A172 (cell line): ENCODE measurements around the gene GSE1. TPM values are rescaled to one million over a fixed set of nuclear protein-coding genes. Genes with fewer than 3 reads are reported as not detected.

ENCODE experiments used
- DNase-seq: peaks from one replicate; pipeline ENCODE4 v3.0.0-alpha.2; 2015; ENCODE audit warnings: low spot score
- total RNA-seq: library from RNA; depleted of rRNA; stranded (reverse); fragments of >200 nt; shearing (Covaris generic); gene quantifications from 2 replicates; pipeline ENCODE4 v1.2.3, GENCODE V29; 2014

The GSE1 gene
- total RNA-seq, 1 experiment from 2014 or later: 13.4 TPM

DNA sequence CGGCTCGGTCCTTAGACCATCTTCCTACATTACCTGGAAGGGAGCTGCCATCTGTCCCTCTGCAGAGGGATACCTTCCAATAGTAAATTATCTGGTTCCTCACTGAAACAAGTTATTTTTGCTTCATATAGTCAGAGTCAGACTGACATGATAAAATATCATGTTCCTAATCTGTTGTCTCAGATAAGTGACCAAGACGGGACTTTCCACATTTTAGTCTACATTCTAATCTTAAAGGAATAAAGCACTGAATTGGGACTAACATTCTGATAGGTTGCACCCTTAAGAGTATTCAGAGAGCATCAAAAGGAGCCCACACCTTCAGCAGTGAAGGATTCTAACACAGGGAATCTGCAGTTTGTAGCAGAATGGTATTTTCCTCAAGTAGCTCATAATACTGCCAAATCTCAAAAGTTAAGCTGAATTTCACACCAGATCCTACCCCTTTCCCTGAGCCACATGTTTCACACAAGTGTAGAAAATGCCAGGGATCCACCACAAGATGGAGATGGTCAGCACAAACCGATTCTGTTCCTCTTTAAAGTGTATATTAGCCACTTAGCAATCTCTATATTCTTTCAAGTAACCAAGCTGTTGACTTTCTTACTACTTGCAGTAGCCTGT lies 62.2 kb downstream of the GSE1 start:
- DNase-seq: peak; percentile 47

DNA sequence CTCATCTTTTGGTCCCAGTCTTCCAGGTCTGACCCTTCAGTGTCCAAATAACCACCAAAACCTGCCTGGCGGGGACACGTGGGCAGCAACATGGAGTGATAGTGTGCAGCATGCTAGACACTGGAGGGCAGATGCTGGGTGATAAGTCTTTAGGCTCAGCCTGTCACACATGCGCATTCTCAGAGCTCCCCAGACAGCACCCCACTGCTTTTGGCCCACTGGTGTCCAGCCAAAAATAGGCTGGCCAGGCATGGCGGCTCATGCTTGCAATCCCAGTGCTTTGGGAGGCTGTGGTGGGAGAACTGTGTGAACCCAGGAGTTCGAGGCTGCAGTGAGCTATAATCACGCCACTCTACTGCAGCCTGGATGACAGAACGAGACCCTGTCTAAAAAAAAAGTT lies 63.3 kb downstream of the GSE1 start:
- DNase-seq: no peak

DNA sequence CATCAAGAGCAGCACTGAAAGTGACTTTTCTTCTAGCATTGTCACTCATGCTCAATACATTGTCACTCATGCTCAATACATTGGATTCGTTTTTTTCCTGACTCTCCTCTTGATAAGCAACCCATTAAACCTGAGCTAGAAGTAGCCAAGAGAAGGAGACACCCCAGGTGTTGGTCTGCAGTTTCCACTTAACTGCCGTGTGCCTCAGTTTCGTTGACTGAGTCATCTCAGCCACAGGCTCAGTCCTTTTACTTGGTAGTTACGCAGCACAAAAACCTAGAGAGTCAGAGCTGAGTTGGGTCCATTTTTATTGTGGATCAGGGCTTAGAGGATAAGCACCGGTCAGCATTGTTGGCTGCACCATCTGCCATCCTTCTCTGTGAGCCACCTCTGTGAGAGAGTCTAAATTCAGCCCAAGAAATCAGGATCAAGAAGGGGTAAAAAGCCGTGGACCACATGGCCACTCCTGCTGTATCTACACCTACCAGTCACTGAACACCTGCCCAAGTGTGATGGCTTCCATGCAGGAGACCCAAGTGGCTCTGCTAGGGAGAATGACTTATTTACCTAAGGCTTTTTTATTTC lies 64.4 kb downstream of the GSE1 start:
- no peak for DNase-seq

DNA sequence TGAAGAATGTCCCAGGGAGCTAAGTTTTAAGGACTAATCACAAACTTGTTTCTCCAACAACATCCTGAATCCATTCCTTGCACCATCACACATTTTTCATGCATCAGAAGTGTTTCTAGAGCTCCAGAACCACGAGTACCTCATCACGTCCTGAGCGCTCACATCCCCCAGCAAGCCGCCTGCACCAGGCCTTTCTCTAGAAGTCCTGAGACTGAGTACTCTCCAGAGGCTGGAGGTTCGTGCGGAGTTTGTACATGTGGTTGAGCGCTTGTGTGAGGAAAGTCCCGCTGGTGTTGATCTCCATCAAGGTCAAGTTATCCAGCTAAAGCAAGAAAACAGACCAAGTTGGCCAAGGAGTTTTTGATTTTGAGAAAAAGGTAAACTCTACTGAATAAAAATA lies 64.9 kb downstream of the GSE1 start:
- DNase-seq: no peak

DNA sequence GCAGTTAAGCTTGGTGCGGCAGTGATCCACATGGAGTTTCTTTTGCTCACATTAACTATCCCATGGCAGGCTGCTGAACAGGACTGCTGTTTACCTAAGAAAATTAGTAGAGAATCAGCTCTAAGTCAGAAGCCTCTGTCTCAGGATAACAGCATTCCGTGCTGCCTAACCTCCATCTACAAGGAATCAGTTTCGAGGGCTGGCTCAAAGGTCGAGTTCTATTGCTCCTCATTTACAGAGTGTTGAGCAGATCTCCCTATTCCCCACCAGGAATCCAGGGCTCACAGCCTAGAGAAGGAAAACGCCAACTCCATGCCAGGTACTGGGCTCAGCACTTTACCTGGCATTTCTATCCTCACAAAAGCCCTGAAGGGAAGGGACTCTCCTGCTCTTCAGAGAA lies 65.7 kb downstream of the GSE1 start:
- no peak for DNase-seq

DNA sequence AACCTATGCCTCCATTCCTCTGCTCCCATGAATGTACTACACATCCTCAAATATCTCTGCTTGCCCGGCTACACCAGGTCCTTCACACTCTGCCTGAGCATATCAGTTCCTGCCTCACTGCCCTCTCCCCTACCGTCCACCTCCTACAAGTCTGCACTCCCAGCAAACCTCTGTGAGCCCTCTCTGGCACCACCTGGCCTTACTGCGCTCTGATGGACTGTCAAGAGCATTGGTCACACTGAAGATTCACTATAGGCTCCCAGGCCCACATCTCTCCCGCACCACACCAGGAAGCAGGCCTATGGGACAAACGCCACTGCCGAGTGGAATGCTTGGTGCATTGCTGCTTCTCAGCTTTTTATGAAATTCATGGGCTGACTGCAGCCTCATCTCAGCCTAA lies 66.7 kb downstream of the GSE1 start:
- no peak for DNase-seq

DNA sequence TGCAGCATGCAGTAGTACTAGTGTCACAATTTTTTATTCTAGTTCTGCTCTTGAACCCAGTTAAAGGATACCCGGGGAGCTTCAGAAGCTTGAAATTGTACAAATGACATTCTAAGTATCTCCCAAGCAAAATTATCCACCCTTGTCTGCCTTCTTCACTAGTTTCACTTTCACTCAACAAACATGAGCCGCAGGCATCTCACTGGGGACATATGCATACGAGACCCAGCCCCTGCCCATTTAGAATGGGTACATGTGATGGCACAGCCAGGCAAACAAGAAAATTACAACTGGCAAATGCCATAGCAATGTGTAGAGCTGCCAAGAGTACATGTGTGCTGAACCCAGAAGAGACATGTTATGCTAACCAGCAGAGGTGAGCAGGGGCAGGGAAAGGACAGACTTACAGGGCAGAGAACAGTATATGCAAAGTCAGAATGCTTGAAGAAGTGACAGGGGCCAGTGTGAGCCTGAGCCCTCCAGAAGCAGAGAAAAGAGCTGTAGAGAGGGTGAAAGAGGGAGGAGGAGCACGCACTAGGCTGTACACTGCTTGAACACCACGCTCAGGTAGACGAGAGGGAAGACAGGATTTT lies 67.3 kb downstream of the GSE1 start:
- no peak for DNase-seq

DNA sequence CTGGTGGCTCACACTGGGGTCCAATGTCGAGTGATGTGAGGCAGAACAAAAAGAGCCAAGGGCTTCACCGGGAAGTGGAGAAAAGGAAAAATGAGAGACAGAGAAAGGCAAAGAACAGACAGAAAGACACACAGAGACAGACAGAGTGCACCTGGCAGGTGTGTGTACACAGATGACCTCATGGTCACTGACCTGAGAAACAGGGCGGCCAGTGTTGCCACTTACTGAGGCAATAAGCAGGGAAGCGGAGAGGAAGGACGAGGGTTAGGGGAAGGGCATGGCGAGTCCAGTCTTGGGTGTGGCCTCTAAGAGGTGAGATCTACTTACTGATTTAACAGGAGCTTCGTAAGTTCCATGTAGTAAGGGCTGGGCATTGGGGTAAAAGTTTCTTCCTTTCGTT lies 68.1 kb downstream of the GSE1 start:
- no peak for DNase-seq

DNA sequence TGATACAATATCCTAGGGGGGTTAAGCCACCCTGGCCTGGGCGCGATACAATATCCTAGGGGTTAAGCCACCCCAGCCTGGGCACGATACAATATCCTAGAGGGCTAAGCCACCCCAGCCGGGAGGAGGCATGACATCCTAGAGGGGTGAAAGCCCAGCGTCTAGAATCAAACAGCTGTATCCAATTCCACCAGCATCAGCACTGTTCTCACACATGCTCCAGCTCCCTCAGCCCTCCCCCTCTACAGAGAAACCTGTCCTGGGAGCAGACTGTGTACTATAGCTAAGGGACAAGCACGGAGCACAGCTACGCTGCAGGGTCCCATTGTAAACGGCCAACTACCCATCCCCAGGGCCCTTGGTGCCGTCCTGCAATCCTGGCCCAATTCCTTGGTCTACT lies 69.4 kb downstream of the GSE1 start:
- DNase-seq: no peak

DNA sequence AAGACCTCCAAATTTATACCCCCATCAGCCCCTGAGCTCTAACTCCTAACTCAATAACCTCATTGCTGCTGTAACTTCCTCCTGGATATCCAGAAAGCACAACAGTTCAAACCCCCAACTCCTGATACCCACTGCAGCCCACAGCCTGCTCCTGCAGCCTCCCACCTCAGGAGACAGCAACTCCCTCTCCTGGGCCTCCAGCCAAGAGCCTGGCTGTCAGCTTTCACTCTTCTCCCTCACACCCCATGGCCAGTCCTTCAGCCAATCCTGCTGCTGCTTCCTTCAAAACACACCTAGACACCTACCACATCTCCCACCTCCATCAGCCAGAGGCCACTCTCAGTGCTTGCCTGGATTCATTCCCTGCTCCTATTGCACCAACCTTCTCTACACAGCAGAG lies 70.2 kb downstream of the GSE1 start:
- no peak for DNase-seq

DNA sequence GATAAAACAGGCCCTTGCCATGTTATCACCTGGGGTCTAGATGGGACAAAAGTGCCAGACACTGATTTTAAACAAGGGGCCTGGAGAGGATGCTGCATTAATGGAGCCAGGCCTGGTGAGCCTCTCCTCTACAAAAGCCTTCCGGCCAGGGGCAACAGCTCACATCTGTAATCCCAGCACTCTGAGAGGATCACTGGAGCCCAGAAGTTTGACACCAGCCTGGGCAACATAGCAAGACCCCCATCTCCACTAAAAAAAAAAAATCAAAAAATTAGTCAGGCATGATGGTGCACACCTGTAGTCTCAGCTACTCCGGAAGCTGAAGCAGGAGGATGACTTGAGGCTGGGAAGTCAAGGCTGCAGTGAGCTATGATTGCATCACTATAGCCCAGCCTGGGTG lies 72.1 kb downstream of the GSE1 start:
- DNase-seq: no peak

DNA sequence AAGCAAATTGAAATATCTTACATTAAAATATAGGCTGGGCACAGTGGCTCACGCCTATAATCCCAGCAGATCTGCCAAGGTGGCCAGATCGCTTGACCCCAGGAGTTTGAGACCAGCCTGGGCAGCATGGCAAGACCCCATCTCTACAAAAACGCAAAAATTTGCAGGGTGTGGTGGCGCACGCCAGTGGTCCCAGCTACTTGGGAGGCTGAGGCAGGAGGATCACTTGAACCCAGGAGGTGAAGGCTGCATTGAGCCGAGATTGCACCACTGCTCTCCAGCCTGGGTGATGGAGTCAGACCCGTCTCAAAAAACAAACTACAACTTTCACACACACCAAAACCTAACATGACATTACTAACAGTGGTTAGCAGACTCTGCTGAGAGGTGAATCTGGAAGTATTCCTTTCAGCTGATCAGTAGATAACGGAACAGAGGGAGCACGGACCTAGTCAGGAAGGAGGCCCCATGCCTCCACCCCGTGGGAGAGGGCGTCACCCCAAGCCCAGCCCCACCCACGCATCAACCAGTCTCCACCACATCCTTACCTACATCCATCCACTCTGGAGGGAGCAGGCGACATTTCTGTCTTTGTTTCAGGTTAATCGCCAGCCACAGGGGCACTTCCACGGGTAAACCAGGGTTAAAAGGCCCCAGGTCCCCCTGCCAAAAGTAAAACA lies 73.9 kb downstream of the GSE1 start:
- no peak for DNase-seq

DNA sequence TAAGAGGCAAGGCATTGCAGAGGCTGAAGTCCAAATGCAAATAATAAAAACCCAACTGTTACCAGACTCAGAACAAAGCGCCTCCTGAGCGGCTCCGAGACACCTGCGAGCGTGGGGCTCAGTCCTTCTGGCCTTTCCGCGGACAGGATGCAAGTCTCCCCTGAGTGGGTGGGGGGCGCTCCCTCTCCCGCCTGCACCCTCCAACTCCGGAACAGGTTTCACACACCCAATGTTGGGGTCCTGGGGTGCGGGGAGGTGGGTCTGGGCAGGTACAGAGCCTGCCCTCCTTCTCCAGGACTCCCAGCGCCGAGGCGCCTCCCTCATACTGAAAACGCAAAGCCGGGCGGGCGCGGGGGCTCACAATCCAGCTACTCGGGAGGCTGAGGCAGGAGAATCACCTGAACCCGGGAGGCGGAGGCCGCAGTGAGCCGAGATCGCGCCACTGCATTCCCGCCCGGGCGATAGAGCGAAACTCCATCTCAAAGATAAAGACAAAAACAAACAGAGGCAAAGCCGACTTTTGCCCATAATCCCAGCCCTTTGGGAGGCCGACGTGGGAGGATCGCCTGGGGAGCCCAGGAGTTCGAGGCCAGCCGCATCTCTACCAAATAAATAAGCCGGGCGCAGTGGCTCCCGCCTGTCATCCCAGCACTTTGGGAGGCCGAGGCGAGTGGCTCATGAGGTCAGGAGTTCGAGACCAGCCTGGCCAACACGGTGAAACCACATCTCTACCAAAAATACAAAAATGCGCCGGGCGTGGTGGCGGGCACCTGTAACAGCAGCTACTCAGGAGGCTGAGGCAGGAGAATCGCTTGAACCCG lies 74.7 kb downstream of the GSE1 start:
- DNase-seq: no peak

DNA sequence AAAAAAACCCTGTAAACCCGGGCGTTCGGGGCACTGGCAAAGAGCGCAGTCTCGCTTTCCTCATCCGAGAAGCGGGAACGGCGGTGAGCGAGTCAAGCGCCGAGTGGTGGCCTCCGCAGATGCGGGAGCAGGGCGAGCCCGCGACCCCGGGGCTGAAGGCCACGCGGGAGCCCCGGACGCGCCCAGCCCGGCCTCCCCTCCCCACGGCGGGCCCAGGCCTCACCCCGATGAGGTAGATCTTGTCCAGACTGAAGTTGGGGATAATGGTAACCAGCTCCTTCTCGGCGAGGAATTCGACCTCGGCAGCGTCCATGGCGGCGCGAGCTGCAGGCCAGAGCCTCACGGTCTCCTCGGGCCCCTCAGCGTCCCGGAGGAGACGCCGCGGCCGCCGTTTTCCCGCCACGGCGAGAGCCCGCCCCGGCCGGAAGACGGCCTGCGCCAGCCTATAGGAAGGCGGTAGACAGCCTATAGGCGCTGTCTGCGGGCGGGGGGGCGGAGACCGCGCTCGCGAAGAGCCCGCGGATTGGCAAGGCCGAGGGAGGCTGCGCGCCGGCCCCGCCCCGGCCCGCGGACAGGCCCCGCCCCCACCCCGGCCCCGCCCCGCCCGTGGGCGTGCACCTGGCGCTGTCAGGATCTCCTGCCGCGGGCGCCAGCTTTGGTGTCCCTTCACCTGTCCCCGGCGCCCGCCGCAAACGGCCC lies 75.6 kb downstream of the GSE1 start, which contains the start of gene GINS2:
TSS of gene GINS2 (minus strand) at position 369 of the 699 bp plus-strand sequence. CDS start at position 313, 56 bp downstream.
- peak; percentile 83 for DNase-seq

DNA sequence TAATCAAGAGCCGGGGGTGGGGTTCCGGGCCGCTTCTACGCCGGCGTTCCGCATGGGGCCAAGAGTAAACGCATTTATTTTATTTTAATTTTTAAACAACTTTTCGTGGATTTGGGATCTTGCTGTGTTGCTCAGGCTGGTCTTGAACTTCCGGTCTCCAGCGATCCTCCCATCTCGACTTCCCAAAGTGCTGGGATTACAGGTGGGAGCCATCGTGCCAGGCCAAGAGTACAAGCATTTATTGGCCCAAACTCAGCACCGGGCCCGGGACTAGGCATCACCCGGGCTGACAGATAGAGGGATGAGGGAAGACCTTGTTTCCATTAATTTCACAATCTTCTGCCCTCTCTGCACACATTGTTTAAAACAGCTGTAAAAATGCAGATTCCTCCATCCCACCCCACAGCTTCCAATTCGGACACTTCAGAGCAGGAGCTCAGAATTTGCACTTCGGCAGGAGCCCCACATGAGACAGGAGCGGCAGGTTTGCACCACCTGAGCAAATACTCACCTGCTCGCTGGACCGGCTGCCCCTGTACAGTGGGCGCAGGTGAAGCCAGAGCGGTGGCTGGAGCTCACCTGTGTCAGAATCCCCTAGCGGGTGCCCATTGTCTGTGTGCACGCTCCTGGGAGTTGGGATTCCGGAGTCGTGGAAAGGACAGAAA lies 76.3 kb downstream of the GSE1 start:
- DNase-seq: no peak

DNA sequence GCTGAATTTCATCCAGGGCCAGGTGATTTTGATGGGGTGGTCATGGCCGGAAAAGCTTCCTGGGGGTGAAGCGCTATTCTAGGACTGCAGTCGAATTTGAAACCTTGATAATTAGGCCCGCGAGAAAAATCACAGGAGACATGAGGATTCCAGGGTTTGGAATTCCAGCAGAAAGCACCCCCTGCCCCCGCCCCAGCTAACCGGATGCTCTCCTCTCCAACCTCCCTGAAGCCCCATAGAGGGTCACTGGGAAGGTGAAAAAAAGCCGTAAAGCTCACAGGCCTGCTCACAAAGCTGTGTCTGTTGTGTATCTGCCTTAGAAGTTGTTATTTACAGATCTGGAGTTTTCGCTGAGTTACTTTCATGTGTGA lies 76.8 kb downstream of the GSE1 start:
- no peak for DNase-seq

DNA sequence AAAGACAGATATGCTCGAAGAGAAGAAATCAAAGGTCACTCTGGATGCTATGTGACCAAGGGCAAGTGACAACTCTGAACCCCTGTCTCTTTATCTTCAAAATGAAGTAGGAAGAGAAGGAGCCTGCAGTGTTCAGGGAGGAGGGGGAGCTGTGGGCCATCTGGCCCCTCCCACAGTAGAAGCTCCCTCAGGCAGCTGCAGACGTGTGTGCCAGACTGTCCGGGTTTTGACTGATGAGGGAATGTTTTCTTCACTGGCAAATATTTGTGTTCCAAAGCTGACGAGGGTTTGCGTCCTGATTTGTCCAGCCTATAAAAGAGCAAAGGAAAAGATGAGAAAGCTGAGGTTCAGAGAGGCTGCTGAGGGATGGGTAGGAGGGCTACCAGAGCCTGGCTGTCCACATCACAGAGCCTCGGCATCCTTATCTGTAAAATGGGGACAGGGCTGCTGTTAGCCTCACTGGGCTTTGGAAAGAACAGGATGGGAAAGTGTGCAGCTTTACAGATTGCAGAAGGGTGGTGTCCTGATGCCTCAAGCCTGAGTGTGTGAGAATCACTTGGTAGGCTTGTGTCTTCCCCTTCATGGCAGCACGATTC lies 77.4 kb downstream of the GSE1 start:
- DNase-seq: no peak

DNA sequence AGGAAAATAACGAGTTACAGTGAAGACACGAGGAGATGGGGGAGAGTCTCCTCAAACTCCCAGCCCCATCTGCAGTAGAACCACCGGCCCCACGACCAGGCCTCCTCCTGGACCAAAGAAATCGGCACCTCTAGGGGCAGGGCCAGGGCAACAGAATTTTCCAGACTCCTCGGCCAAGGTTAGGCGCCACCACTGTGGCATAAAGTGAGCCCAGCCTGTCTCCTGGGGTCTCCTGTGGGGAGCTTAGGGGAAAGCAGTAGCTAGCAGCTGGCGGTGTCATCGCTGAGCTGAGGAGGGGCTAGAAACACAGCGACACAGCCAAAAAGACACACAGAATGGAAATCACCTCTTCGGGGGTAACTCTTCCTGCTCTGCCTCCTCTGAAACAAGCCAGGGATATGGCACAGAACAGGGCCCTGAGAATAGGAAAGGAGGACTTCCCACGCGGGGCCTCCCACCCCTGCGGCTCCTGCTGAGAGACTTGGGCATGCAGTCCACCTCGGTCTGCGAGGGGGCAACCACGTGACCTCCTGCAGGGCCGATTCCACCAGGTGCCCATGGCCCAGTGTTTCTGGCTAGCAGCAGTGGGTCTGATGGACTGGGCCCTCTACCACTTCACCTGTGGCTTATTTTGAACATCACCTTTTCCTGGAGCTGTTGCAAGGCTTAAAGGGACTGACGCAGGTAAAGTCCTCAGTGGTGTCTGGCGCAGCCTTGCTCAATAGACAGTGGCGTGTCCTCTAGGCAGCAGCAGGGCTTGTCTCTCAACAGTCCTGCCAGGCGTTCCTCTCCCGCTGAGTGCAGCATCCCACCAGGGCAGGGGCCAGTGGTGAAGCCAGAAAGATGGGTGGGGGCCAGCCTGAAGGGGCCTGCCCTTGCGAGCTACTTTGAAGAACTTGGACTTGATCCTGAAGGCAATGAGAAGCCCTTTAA lies 82.3 kb downstream of the GSE1 start:
- no peak for DNase-seq

DNA sequence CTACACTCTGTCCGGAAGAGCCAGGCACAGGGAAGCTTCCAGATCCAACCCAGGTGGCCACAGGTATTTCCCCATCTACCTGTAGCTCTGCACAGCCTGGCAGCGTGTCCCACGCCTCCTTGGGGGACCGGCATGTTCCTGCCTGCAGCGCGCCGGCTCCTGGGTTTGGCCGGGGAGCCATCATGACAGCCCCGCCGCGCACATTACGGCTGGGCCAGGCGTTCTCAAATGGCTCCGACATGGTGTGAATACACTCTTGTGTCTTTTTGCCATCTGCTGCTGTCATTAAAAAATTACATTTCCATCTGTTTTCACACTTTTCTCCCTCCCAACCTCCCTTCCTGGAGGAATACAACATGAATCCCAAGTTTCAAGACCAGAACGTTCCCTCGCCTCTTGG lies 83.7 kb downstream of the GSE1 start:
- DNase-seq: no peak
